H7 (cell line): ENCODE data around the gene CAPN8. TPM values are rescaled to one million over a fixed set of nuclear protein-coding genes. Genes with fewer than 3 reads are reported as not detected.
A peak's percentile ranks its signal among the peaks of the same experiment; 100 is the strongest.

Experiments
- DNase-seq: peaks from one replicate; pipeline ENCODE4 v3.0.0; 2012
- H3K27me3 ChIP-seq: 2 replicates; pipeline ENCODE4 v1.6.0; 2011; ENCODE audit warnings: mild to moderate bottlenecking, low read length; ENCODE audit not compliant: control insufficient read depth, insufficient read depth
- H3K36me3 ChIP-seq: replicated peaks from 2 replicates; pipeline ENCODE4 v1.5.1; 2011; ENCODE audit warnings: low read length; ENCODE audit not compliant: control insufficient read depth, insufficient read depth
- H3K4me3 ChIP-seq: 2 replicates; pipeline ENCODE4 v1.5.1; 2011; ENCODE audit warnings: low read depth, mild to moderate bottlenecking, control low read depth, low read length, moderate library complexity; ENCODE audit not compliant: insufficient read depth
- total RNA-seq: library from RNA; depleted of rRNA; stranded (reverse); fragments of >200 nt; shearing (Covaris generic); gene quantifications from 2 replicates; pipeline ENCODE4 v1.2.3, GENCODE V29; 2014

Gene CAPN8
- total RNA-seq, 1 experiment from 2014 or later = not detected

- no peak overlapping the region for H3K4me3 ChIP-seq
- no peaks in the 10 kb centered on the region; the same call in 1 of the 2 replicates for H3K27me3 ChIP-seq
- peak; percentile 76 for DNase-seq
- H3K36me3 ChIP-seq = no peaks in the 10 kb centered on the region
These were observed 37.0 kb downstream of the CAPN8 start for GRCh38 chr1:223628233-223629125.

- Histone ChIP-seq H3K27me3 (no peaks in the 10 kb centered on the region), H3K36me3 (no peaks in the 10 kb centered on the region), H3K4me3 (no peak overlapping the region)
- peak; percentile 33 for DNase-seq
These were observed 43.2 kb downstream of the CAPN8 start for GRCh38 chr1:223622132-223622842.

- no peaks in the 10 kb centered on the region for H3K36me3 ChIP-seq
- no peaks in the 10 kb centered on the region for H3K27me3 ChIP-seq
- DNase-seq = no peak
- no peak overlapping the region for H3K4me3 ChIP-seq
These were observed 44.2 kb downstream of the CAPN8 start for GRCh38 chr1:223621312-223621734.

- no peak overlapping the region for H3K4me3 ChIP-seq
- no peak for DNase-seq
- no peaks in the 10 kb centered on the region for H3K36me3 ChIP-seq
- no peaks in the 10 kb centered on the region for H3K27me3 ChIP-seq
These were observed 45.1 kb downstream of the CAPN8 start for GRCh38 chr1:223620297-223620897.

GRCh38 chr1:223618680-223619079 is 46.8 kb downstream of the CAPN8 start:
- H3K36me3 ChIP-seq = no peaks in the 10 kb centered on the region
- H3K27me3 ChIP-seq = no peaks in the 10 kb centered on the region
- DNase-seq = no peak
- no peak overlapping the region for H3K4me3 ChIP-seq

- no peaks in the 10 kb centered on the region for H3K27me3 ChIP-seq
- H3K36me3 ChIP-seq = no peaks in the 10 kb centered on the region
- H3K4me3 ChIP-seq = no peak overlapping the region
- DNase-seq = peak; percentile 30
These were observed 48.0 kb downstream of the CAPN8 start for GRCh38 chr1:223617323-223618070.

GRCh38 chr1:223616586-223616985 is 48.9 kb downstream of the CAPN8 start:
- Histone ChIP-seq H3K27me3 (no peaks in the 10 kb centered on the region), H3K4me3 (no peak overlapping the region), H3K36me3 (no peaks in the 10 kb centered on the region)
- no peak for DNase-seq

GRCh38 chr1:223611936-223612335 is 53.6 kb downstream of the CAPN8 start:
- Histone ChIP-seq H3K36me3 (no peaks in the 10 kb centered on the region), H3K4me3 (no peak overlapping the region), H3K27me3 (no peaks in the 10 kb centered on the region)
- no peak for DNase-seq

GRCh38 chr1:223609977-223610376 is 55.5 kb downstream of the CAPN8 start:
- no peak for DNase-seq
- Histone ChIP-seq H3K27me3 (no peaks in the 10 kb centered on the region), H3K36me3 (no peaks in the 10 kb centered on the region), H3K4me3 (no peak overlapping the region)

GRCh38 chr1:223609066-223609465 is 56.4 kb downstream of the CAPN8 start:
- no peak overlapping the region for H3K4me3 ChIP-seq
- no peaks in the 10 kb centered on the region for H3K36me3 ChIP-seq
- DNase-seq = no peak
- no peaks in the 10 kb centered on the region for H3K27me3 ChIP-seq

GRCh38 chr1:223558512-223558911 is 107.0 kb downstream of the CAPN8 start:
- no peak overlapping the region for H3K4me3 ChIP-seq
- DNase-seq = no peak
- no peaks in the 10 kb centered on the region for H3K27me3 ChIP-seq
- H3K36me3 ChIP-seq = no peaks in the 10 kb centered on the region

GRCh38 chr1:223557130-223557475 is 108.4 kb downstream of the CAPN8 start:
- DNase-seq = no peak
- H3K36me3 ChIP-seq = no peaks in the 10 kb centered on the region
- no peak overlapping the region for H3K4me3 ChIP-seq

GRCh38 chr1:223556414-223557129 is 108.9 kb downstream of the CAPN8 start:
- peak; percentile 87 for DNase-seq
- H3K36me3 ChIP-seq = no peaks in the 10 kb centered on the region
- no peaks in the 10 kb centered on the region for H3K27me3 ChIP-seq
- H3K4me3 ChIP-seq = no peak overlapping the region

More at GRCh38 chr1:223557130-223557475, 108.4 kb downstream of the CAPN8 start:
- no peaks in the 10 kb centered on the region for H3K27me3 ChIP-seq

- H3K4me3 ChIP-seq = no peak overlapping the region
- H3K27me3 ChIP-seq = no peaks in the 10 kb centered on the region
- DNase-seq = no peak
- no peaks in the 10 kb centered on the region for H3K36me3 ChIP-seq
These were observed 111.5 kb downstream of the CAPN8 start for GRCh38 chr1:223553957-223554356.
